IMR-90 (cell line): ENCODE data around the gene TNRC6B. TPM values are rescaled to one million over a fixed set of nuclear protein-coding genes. Genes with fewer than 3 reads are reported as not detected.
A peak's percentile ranks its signal among the peaks of the same experiment; 100 is the strongest.

Source experiments
- FOS ChIP-seq: fragments of 150-350 bp; IDR thresholded peaks from 2 replicates; pipeline ENCODE4 v1.6.1; 2016; ENCODE audit warnings: low read depth, low read length
- MAFK ChIP-seq: IDR thresholded peaks from 2 replicates; pipeline ENCODE4 v1.6.1; 2012; ENCODE audit warnings: low read depth, low read length, improper control_type of control experiment
- MXI1 ChIP-seq: IDR thresholded peaks from 2 replicates; pipeline ENCODE4 v1.6.1; 2012; ENCODE audit warnings: low read depth, mild to moderate bottlenecking, low read length, moderate library complexity, borderline replicate concordance
- NFE2L2 ChIP-seq: fragments of 150-350 bp; IDR thresholded peaks from 2 replicates; pipeline ENCODE4 v1.6.1; 2016; ENCODE audit warnings: low read depth, mild to moderate bottlenecking, low read length
- POLR2A ChIP-seq: IDR thresholded peaks from 2 replicates; pipeline ENCODE4 v1.6.1; 2012; ENCODE audit warnings: mild to moderate bottlenecking, low read depth, low read length
- RAD21 ChIP-seq: IDR thresholded peaks from 2 replicates; pipeline ENCODE4 v1.6.1; 2012; ENCODE audit warnings: low read length, improper control_type of control experiment
- SMC3 ChIP-seq: fragments of 150-350 bp; IDR thresholded peaks from 2 replicates; pipeline ENCODE4 v1.6.1; 2016; ENCODE audit warnings: low read depth, mild to moderate bottlenecking, antibody characterized with exemption, low read length, moderate library complexity
- polyA plus RNA-seq, 3 experiments: library from polyadenylated mRNA; depleted of rRNA; stranded (reverse); fragments of >200 nt; gene quantifications; 2 replicates each; pipeline ENCODE4 v1.2.3, GENCODE V29; 2012; ENCODE audit warnings: low replicate concordance in 1 of 3
- total RNA-seq: library from RNA; depleted of rRNA; stranded (reverse); fragments of >200 nt; gene quantifications from 2 replicates; pipeline ENCODE4 v1.2.3, GENCODE V29; 2012
- TF ChIP-seq, protein P1 (sequence below): fragments of 150-350 bp; IDR thresholded peaks from 2 replicates; pipeline ENCODE4 v1.6.1; 2017; ENCODE audit warnings: mild to moderate bottlenecking, antibody characterized with exemption, low read length, low read depth
- TF ChIP-seq, protein P2 (sequence below): conservative IDR thresholded peaks from 2 replicates; pipeline ENCODE4 v1.5.1; 2012; ENCODE audit warnings: mild to moderate bottlenecking, low read depth, low read length, improper control_type of control experiment

TNRC6B gene
- total and polyA plus RNA-seq, 2 of the 4 experiments (the other 2 are of a cell fraction) = 3.9 to 17.0 TPM

DNA sequence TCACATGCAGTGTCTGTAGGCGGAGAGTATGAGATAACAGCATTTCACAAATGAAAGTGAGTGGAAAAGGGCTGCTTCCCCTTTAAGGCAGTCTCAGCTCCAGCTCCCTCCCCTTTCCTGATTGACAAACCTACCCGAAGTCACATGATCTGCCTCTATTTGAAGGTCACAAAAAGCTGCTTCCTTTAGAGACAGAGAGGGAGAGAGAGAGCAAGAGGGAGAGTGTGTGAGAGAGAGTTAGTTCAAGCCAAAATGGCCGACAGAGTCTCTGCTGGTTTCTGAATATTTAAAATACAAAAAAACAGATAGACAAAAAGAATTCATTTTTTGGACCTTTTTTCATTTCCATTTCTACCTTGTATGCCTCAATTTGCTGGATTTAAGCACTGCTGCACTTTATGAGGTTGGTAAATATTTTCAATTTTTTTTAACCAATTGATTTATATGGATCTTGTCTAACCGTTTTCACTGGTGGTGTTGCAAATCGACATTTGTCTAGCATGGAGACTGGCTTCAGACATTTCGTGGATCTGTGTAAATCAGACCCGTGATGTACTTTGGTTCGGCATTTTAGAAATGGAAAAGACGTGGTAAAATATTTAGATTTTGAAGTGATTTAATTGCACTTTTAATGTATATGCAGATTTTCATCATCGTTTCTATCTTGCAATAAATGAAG is at the start of gene TNRC6B (continued):
- TF ChIP-seq, protein P1, sequence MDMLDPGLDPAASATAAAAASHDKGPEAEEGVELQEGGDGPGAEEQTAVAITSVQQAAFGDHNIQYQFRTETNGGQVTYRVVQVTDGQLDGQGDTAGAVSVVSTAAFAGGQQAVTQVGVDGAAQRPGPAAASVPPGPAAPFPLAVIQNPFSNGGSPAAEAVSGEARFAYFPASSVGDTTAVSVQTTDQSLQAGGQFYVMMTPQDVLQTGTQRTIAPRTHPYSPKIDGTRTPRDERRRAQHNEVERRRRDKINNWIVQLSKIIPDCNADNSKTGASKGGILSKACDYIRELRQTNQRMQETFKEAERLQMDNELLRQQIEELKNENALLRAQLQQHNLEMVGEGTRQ = peak; percentile 92
- TF ChIP-seq MAFK (no peak), RAD21 (peak; percentile 23), SMC3 (peak; percentile 18; the same call in 1 of the 2 replicates), POLR2A (peak; percentile 98), NFE2L2 (no peak), MXI1 (no peak), FOS (no peak)
- TF ChIP-seq, protein P2, sequence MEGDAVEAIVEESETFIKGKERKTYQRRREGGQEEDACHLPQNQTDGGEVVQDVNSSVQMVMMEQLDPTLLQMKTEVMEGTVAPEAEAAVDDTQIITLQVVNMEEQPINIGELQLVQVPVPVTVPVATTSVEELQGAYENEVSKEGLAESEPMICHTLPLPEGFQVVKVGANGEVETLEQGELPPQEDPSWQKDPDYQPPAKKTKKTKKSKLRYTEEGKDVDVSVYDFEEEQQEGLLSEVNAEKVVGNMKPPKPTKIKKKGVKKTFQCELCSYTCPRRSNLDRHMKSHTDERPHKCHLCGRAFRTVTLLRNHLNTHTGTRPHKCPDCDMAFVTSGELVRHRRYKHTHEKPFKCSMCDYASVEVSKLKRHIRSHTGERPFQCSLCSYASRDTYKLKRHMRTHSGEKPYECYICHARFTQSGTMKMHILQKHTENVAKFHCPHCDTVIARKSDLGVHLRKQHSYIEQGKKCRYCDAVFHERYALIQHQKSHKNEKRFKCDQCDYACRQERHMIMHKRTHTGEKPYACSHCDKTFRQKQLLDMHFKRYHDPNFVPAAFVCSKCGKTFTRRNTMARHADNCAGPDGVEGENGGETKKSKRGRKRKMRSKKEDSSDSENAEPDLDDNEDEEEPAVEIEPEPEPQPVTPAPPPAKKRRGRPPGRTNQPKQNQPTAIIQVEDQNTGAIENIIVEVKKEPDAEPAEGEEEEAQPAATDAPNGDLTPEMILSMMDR = no peak
